ENCODE data around the gene STAMBP. TPM values are rescaled to one million over a fixed set of nuclear protein-coding genes. Genes with fewer than 3 reads are reported as not detected.
"Not testable (repeated sequence)": the region's sequence is repeated elsewhere in the genome, so short reads cannot be mapped to it uniquely, and the experiment has no call there.

STAMBP gene
- total RNA-seq, 1 donor from 2014 or later = 14.0 TPM

DNA sequence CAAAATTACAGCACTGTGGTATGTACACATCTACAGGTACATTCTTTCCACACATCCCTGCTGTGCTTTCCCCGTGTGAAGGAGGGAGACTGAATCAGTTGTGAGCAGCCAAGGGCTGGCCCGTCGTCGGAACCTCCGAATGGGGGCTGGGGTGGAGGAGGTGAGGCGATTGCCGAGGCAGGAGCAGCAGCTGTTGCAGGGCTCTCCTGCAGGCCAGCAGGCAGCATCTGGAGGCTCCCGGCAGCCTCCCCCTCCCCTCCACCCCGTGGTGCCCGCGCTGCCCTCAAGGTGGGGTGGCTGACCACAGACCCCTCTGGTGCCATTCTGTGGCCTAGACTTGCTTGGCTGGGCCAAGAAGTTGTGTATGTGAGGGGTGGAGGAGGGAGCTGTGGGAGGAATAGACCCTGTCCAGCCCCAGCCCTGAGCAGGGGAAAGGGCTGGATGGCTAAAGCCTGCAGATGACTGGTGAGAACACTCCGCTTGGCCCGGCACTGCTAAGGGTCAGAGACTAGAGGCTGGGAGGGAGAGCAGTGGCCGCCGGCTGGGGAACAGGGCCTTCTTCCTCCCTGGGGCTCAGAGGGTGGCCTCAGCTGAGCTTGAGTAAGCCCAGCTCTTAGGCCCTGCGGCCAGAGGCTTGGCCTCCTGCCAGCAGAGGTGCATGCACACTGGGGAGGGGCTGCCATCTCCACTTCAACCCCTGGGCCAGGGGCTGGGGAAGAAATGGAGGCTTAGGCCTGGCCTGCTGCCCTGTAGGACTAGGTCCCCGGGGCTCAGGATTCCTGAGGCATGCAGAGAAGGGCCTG lies 7.6 kb downstream of the STAMBP start:
- DNase-seq (ENCODE audit: low read depth, low spot score) = no peak

DNA sequence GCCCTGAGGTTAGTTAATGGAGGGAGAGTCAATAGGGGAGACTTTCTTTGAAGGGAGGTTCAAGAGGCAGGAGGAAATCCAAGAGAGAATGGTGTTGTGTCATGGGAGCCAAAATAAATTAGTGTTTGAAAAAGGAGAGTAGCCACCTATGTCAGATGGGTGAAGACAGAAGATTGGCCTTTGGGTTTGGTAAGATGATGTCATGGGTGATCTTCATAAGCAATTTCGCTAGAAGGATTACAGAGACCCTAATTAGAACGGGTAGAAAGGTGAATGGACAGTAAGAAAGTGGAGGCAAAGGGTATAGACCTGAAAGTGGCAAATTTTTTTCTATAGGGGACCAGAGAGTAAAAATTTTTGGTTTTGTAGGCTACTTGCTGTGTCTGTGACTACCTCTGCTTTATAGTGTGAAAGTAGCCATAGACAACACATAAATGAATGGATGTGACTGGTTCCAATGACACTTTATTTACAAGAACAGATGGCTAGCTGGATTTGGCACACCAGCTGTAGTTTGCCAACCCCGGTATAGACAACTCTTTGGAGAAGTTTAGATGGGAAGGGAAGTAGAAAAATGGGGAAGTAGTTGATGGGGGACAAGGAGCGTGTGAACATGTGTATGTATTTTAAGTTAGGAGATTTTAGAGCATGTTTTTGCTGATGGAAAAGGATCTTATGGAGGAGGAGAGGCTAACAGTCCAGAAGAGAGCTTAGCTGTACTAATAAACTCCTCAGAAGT lies 9.3 kb downstream of the STAMBP start:
- DNase-seq (ENCODE audit: low read depth, low spot score) = no peak

DNA sequence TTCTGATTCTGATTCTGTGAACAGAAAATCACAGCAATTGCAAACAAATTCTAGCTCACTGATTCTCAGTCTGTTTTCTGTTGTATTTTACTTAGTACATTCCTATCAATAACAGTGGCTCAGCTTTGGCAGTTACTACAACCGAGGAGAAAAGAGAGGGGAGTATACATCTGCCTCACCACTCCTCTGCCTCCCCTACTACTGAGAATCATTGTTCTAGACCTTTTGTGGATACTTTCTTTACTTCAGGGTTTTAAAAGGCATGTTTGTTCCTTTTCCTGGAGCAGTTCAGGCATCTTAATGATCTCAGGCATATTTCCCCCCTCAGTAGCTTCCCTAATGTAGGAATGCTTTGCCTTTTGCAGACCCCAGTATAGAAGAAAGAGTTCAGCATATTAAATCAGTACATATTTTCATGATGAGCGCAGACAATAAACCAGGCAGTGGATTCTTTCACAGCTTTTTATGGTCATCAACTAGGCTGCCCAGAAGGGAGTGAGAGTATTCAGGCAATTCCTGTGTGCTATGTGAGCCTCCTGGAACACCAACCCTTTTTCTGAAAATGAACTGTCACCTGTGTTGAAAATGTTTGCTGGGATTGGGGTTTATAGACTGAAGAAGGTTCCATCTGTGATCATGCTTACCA lies 10.3 kb downstream of the STAMBP start:
- DNase-seq (ENCODE audit: low read depth, low spot score) = no peak

- no peak for DNase-seq (ENCODE audit: low read depth, low spot score)
Observed at GRCh38 chr2:73839653-73840411, 11.1 kb downstream of the STAMBP start.

GRCh38 chr2:73841912-73842738 lies 13.4 kb downstream of the STAMBP start:
- no peak for DNase-seq (ENCODE audit: low read depth, low spot score)

DNA sequence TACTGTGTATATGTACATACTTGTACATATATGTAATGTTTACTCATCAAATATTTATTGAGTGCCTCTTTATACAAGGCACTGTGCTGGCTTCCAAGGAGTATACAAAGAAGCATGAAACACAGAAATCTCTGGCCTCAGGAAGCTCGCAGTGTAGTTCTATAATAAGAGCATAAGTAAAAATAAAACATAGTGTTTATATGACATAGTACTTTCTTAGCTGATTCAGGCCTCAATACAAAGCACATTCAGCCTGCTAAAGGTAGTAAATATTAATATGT lies 13.9 kb downstream of the STAMBP start:
- DNase-seq (ENCODE audit: low read depth, low spot score) = no peak

GRCh38 chr2:73844087-73844486 lies 15.3 kb downstream of the STAMBP start:
- DNase-seq (ENCODE audit: low read depth, low spot score) = no peak

DNA sequence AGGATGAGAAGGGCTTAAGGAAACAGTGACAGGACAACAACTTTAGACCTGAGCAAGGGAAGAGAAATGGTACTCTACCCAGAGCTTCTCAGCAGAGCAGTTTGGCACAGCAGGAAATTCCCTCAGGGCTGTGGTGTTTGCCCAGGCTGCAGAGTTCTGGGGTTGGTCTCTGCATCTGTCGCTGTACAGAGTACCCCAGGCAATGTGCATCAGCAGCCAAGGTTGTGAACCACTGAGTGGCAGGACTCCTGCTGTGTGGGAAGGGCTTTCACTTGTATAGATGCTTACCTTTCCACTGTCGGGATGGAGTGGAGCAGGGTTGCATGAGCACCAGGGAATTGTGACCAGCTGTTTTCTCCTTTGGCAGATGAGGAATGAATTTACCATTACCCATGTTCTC lies 21.2 kb downstream of the STAMBP start:
- no peak for DNase-seq (ENCODE audit: low read depth, low spot score)

- no peak for DNase-seq (ENCODE audit: low read depth, low spot score)
Observed at GRCh38 chr2:73851274-73851673, 22.5 kb downstream of the STAMBP start.

DNA sequence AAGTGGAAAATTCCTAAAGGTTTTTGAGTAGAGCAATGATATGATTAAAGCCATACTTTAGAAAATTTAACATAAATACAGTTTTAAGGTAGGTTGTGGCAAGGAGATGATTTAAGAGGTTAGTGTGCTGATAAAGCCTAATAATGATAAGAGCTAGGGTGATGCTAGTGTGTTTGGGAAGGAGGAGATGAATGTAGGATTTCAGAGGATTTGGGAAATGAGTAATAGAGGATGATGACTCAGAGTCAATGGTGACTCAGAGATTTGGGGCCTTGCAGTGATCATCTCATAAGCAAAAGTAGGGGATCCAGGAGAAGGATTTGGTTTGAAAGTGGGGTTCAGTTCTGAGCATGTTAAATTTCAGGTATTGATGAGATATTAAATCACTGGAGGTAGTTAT lies 23.3 kb downstream of the STAMBP start:
- peak; percentile 29 for DNase-seq (ENCODE audit: low read depth, low spot score)

DNA sequence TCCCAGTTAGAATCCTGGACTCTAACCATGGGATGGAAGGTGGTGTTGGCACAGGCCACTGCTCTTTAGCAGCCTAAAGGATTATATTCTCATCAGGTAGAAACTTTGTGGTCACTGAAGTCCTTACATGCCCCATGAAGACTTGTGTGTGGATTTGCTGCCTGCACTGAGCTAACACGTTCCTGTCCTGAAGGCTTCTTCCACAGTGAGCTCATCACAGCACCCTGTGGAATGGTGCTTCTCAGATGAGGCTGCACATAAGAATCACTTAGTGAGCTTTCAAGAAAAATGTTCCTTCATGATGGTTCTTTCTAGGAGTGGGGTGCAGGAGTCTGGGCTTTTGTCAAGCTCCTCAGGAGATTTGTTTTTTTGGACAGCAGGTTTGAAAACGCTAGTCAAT lies 26.8 kb downstream of the STAMBP start:
- no peak for DNase-seq (ENCODE audit: low read depth, low spot score)

GRCh38 chr2:73856214-73856613 lies 27.5 kb downstream of the STAMBP start:
- no peak for DNase-seq (ENCODE audit: low read depth, low spot score)

GRCh38 chr2:73859721-73860586 lies 31.2 kb downstream of the STAMBP start:
- DNase-seq (ENCODE audit: low read depth, low spot score) = peak; percentile 33

GRCh38 chr2:73862987-73863386 lies 34.2 kb downstream of the STAMBP start:
- DNase-seq (ENCODE audit: low read depth, low spot score) = no peak

DNA sequence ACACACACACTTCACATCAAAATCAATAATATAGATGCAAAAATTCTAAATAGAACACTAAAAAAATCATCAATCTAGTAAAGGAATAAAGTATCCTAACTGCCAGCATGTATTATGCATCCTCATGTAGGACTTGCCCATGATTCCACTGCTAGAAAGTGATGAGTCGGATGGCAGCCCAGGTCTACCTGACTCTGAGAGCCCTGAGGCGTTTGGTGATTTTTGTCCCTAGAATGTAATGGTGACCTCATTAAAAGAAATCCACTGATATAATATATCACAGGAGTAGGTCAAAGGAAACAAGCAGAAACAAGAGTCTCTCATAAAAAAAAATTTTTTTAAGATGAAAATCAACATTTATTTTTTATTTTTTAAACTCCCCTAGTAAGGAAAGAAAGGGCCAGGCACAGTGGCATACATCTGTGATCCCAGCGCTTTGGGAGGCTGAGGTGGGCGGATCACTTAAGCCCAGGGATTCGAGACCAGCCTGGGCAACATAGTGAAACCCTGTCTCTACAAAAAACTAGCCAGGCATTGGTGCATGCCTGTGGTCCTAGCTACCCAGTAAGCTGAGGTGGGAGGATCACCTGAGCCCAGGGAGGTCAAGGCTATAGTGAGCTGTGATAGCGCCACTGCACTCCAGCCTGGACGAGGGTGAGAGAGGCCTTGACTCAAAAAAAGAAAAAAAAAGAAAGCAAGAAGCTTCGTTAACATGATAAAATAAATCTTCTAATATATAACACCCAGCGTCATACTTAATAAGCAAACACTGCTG lies 39.6 kb downstream of the STAMBP start:
- DNase-seq (ENCODE audit: low read depth, low spot score) = no peak

DNA sequence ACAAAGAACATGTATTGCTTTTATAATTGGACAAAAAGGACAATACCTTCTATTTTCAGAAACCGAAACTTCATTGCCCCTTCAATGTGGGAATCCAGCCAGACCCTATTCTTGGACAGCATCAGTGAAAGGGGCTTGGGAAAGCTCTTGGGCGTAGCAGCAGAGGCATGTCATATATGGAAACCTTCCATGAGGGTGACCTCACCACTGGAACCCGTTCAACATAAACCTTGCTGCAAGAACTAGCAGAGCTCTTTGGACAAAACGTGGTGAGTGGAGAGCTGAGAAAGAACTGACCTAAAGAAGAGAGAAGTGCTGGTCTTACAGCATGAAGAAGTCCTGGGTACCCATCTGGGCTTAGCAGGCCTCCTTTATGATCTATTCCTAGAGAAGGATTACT lies 41.3 kb downstream of the STAMBP start:
- DNase-seq (ENCODE audit: low read depth, low spot score) = peak; percentile 15

DNA sequence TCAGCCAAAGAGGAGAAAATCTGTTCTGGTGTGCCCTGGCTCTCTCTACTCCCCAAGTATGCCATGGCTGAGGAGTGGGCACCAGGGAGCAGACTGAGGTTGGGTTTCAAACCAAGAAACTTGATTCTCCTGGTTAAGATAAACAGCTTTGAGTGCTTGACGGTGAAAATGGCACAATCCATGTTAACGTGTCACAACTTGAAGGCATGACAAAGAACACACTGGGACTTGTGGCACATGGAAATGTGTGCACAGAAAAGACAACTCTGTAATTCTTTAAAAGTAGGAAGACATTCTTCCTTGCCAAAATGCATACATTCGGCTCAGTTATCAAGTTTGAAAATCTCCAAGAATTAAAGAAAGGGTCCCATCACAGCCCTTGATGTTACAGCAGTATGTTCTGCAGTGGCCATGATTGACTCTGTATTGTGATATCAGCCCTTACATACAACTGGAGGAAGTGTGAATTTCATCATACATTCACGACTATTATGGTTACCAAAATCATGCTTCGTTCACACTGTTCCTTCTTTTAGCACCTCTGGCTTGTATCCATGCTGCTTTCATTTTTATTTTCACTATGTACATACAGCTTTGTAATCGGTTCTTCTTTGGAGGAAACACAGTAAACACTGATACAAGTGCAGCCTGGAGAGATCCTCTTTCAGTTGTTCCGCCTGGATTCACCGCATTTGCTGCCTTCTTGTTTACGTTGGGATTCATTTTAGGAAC lies 48.5 kb downstream of the STAMBP start:
- DNase-seq (ENCODE audit: low read depth, low spot score) = no peak

DNA sequence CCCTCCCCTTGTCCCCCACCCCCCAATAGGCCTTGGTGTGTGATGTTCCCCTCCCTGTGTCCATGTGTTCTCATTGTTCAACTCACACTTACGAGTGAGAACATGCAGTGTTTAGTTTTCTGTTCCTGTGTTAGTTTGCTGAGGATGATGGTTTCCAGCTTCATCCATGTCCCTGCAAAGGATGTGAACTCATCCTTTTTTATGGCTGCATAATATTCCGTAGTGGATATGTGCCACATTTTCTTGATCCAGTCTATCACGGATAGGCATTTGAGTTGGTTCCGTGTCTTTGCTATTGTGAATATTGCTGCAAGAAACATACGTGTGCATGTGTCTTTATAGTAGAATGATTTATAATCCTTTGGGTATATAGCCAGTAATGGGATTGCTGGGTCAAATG lies 49.2 kb downstream of the STAMBP start:
- DNase-seq (ENCODE audit: low read depth, low spot score) = not testable (repeated sequence)

GRCh38 chr2:73885406-73885805 lies 56.6 kb downstream of the STAMBP start:
- DNase-seq (ENCODE audit: low read depth, low spot score) = no peak
